Spleen (tissue), 7 donors: Measurements from ENCODE around the gene MPZ.

Experiments used
- CTCF ChIP-seq, 11 experiments: fragments of 200-600 bp in 7 of 11; fragments of 450-650 bp in 4 of 11; sonication (generic) in 4 of 11; IDR thresholded peaks in 8 of 11; conservative IDR thresholded peaks in 3 of 11; 1 replicate in 7 of 11; 2 replicates in 4 of 11; pipeline versions ENCODE4 v1.4.0 to v1.8.0; 2016 to 2021; ENCODE audit warnings: antibody characterized with exemption in 11 of 11, inconsistent platforms in 4 of 11, mild to moderate bottlenecking in 1 of 11
- POLR2A ChIP-seq, 3 donors: fragments of 450-650 bp; IDR thresholded peaks; one replicate each; pipeline ENCODE4 v1.5.1; 2017; ENCODE audit warnings: antibody characterized with exemption in 3 of 3, mild to moderate bottlenecking in 1 of 3
- POLR2AphosphoS5 ChIP-seq, 3 donors: sonication (generic); formaldehyde crosslinking; IDR thresholded peaks; one replicate each; pipeline ENCODE4 v1.5.1; 2017; ENCODE audit warnings: antibody characterized with exemption in 3 of 3
- donor health status: DM: no; HTN: no; CAD: no; lungs with moderate emphysema.
- donor health status: DM: no; HTN: no; CAD: no.
- donor health status: DM: no; HTN: no; CAD: no.

GRCh38 chr1:161313554-161314200, 3.9 kb upstream of the MPZ start:
- TF ChIP-seq CTCF (IDR thresholded peaks at IDR 0.05 in 8 of 11, conservative IDR thresholded peaks at IDR 0.05 in 3 of 11): no peak
- no peak for TF ChIP-seq POLR2A (IDR thresholded peaks at IDR 0.05)
- no peak for TF ChIP-seq POLR2AphosphoS5 (IDR thresholded peaks at IDR 0.05)
